Measurements from ENCODE around the gene PIK3IP1.

The PIK3IP1 gene

DNA sequence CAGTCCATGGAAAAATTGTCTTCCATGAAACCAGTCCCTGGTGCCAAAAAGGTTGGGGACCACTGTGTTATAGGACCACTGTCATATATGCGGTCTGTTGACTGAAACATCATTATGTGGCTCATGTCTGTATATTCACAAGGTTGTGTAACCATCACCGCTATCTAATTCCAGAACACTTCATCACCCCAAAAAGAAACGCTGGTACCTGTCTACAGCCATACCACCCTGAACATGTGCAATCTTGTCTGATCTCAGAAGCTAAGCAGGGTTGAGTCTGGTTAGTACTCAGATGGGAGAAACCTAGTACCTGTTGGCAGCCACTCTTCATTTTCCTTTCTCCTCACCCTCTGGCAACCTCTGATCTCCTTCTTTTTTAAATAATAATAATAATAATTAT, 12.9 kb upstream of the PIK3IP1 start:
- DNase-seq: no peak

DNA sequence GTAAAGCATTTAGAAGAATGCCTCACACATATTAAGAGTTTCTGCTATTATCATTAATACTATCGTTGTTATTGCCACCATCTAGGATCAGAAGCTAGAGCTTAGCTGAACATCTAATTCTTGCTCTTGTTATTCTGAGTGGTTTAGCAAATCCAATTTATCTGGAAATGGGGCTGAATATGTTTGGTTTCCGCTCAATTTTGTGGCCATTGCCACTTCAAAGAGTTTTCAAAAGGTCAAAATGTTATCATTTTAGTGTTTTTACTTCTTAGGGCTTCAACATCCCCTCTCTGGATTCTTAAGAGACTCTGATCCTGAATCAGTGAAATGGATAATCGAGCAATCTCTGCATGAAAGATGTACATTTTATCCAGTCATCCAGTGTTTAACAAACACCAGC, 10.2 kb upstream of the PIK3IP1 start:
- DNase-seq: no peak

DNA sequence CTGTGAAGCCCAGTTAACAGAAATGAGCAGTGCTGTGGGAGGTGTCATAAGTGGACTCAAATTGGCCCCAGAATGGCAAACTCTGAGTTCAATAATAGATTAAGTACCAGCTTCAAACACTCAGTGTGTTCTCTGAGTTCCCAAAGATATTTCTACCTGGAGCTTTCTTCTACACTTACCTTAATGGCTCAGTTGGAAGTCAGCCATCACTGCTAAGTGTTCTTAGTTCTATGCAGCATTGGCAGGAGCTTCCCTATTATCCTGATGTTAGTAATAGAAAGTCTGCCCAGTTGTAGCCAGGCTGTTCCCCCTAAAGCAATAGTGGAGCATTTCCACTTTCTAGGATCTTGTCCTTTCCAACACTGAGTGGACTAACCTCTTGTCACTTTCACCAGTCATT, 9.7 kb upstream of the PIK3IP1 start:
- DNase-seq: peak; percentile 29

DNA sequence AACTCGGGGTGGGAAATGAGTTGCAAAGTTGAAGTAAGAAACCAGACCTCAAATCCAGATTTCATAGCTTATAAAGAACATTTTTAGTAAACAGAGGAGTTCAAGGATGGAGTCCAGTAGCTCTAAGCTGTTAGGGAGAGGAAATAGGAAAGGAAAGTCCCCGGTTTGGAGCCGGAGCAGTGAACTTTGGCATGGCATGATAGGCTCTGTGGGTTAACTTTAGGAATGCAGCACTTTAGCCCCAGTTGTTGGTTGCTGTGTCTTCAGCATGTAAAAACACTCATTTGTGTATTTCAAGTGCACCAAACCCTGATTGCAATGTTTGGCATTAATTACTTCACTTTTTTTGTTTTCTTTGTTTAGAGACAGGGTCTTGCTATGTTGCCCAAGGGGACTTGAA, 8.6 kb upstream of the PIK3IP1 start:
- no peak for DNase-seq

DNA sequence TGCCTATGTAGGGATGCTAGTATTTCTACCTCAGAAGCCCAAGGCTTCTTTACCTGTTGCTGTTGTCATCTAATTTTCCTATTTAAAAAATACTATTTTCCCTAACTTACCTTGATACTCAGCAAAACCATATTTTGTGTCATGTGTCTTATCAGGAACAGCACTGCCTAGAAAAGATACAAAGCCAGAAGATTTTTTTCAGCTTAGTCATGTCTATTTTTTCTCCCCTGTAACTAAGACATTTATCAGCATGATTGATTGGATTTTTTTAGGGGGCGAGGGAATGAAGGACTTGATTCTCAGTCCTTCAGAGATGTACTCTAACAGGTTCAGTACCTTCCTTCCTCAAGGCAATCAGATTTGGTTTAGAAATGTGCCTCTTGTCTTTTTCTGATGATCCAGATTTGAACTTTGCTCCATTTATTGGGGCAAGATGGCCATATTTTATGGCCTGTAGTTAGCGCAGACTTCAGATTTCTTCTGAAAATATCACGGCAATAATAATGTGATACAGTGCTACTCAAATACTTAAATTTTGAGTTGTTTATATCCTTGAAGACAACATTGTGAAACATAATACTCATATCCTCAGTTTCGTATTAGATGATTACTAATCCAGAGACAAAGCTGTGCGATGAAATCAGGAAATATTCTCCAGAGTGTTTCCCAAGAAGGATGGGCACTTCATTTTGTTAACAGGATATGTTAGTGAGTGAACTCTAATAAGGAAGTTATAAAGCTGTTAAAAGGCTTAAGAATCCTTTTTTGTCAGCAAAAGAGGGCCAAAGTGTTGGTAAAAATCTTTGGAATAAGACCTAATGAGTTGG, 3.8 kb upstream of the PIK3IP1 start:
- no peak for DNase-seq

DNA sequence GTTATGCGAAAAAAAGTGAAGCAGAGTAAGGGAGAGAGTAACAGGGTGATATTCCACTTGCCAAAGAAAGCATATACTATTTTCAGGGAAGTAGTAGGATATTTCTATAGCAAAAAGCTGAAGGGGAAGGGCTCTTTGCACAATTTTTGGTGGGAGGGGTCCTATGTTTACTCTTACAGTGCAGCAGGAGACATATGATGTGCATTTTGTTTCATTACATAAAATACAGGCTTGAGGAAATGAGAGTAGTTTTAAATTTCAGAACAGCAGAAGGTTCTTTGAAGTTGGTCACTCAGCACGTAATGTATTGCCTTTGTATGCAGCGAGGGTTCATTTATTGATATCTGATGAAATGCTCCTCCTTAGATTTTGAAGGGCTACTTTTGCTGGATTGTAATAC, 3.1 kb upstream of the PIK3IP1 start:
- no peak for DNase-seq

DNA sequence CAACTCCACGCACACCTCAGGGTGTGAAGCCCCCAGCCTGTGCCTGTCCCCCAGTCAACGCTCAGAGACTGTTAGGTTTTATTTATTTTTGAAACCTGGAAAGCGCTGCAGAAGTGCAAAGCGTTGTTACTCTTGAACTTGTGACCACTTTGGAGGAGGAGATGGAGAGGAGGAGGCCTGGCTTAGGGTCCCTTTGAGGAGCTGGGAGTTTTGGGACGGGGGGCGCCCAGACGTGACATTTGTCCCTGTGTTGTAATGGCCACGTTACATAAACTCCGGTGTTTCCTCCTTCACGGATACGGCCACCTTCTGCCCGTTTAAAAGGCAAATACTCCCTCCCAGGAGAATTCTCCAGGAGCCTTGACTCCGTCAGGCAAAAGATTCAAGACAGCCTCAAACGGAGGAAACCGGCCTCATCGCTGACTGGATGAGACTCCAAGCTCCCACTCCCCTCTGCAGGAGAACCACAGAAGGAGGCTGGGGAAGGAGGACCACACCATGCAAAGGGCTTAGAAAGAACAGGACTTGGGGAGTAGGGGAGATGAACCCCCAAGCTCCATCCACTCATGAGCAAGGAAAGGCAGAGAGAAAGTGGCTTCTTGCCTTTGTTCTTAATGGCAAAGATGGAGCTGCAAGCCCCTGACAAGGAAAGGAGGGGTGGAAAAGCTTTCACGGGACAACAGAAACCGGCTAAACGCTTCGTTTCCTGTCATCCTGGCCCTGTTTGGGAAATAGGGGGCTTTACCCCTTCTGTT, 630 bp downstream of the PIK3IP1 start:
- no peak for DNase-seq

DNA sequence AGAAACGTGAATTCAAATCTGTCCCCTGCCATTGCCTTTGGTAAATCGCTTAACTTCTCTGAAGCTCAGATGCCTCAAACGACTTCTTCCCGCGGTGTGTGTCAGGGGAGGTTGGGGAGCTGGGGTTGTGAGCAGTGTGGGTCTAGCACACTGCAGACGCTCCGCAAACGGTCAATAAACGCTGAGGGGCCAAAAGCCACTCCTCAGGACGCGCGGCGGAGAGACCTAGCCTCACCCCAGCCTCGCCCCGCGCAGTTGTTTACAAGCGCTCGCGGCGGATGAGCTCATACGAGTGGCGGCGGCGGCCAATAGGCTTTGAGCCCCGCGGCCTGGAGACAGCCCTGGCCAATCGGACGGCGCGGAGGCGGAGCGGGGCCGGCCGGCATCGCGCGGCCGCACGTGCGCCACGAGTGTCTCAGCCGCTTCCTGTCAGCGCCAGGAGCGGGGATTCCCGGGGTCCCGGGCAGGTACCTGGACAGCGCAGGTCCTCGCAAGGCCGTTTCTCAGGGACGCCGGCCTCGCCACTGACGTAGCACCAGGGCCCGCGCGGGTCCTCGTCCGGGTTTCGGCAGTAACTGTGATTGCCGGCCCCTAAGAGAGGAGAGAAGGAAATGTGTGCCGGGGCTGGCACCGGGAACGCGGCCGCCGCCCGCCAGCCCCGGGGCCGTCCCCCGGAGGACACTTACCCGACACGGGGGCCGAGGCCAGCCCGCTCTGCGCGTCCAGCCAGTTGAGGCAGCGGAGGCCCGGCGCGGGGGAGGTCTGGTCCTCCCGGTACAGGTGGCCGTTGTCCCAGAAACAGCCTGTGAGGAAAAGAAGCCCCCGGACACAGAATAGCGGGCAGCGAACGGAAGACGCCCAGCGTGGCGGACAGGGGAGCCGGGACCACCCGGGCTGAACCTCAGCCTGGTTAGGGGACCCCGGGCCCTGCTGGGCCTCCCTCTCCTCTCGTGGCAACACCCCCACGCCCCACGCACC, 1.5 kb downstream of the PIK3IP1 start:
- DNase-seq: peak; percentile 92

DNA sequence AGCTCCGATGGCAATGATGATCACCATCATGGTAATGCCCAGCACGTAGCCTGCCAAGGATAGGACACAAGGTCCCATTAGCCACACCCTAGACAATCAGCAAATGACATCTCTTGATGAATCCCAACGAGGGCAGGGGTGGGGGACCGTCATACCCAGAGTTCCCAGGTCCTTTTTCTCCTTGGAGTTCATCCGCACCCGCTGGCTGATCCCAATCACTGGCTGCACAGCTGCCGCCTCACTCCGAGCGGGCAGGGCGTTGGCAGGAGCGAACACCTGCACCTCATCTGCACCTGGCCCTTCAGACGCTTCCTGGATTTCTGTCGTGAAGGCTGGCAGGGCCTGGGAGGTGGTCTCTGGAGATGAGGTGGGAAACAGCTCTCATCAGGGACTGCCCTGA, 2.9 kb downstream of the PIK3IP1 start:
- peak; percentile 74 for DNase-seq

DNA sequence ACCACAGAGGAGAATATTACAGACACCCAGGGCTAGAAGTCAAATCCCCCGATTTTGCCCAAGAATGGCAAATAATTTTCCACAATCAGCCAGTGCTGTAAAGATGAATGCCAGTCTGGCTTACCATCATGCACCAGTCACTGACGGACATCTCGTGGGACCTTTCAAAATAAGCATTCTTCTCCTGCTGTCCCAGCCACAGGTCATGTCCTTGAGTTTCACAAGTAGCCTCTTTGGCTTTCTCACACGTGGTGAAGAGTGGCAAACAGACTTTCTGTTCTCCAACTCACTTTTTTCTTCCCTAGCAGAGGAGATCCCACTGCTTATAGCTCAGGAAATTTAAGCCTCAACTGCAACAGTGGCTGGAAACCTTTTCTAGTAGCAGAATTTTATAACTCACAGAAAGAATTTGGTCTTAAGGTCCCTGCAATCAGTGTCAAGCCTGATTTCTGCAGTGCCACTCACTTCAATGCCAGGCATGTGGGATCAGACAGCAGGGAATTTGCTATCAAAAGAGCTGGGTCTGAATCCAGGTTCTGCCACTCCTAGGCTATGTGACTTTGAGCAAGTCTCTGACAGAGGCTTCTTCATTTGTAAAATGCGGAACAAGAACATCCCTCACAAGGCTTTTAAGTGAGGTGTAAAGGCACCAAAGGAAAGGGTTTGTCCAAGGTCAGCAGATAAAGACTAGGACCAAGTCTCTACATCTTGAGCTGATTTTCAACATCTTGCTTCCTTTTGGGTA, 3.6 kb downstream of the PIK3IP1 start:
- DNase-seq: no peak

DNA sequence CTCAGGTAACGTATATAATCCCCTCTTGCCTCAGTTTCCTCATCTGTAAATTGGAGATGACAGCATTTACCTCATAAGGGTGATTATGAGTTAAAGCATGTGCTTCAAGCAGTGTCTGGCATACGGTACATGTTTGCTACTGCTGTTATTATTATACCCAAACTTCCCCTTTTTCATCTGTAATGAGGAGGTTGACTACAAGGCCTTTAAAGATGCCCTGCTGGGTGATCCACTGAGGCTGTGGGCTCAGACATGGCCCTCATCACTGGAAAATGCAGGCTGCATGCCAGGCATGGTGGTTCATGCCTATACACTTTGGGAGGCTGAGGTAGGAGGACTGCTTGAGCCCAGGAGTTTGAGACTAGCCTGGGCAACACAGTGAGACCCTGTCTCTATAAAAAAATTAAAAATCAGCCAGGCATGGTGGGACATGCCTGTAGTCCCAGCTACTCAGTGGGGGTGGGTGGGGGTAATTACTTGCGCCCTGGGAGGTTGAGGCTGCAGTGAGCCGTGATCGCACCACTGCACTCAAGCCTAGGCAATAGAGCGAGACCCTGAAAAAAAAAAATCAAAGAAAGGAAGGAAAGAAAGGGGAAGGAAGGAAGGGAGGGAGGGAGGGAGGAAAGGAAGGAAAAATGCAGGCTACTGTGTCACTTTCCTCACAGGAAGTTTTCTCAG, 4.3 kb downstream of the PIK3IP1 start:
- no peak for DNase-seq

DNA sequence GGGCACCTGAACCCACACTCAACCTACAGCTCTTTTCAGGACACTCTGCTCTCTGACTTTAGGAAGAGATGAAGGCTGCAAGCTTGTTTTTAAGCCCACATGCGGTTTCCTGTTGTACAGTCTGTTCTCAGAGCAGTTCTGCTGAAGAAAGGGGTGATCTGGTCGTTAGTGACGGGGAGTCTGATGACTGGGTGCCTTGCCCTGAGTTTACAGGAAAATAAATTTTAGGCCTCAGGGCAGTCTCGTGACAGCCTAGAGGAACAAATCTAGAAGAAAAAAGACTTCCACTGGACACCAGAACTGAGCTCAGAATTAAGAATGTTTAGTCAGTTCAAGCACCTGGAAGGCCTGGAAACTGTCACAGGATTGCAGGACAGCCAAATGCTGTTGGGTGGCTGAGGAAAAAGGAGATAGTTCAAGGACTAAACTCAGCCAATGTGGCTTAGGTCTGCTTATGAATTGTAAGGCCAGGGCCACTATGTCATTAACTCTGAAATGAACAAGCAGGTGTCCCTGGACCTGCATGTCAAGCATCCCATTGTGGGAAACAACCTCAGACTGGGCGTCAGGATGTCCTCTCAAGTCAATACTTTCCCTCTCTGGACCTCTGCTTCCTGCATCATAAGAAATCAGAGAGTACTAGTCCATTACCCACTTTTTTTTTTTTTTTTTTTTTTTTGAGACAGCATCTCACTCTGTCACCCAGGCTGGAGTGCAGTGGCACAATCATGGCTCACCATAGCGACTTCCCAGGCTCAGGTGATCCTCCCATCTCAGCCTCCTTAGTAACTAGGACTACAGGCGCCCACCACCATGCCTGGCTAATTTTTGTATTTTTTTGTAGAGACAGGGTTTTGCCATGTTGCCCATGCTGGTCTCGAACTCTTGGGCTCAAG, 5.7 kb downstream of the PIK3IP1 start:
- DNase-seq: no peak

DNA sequence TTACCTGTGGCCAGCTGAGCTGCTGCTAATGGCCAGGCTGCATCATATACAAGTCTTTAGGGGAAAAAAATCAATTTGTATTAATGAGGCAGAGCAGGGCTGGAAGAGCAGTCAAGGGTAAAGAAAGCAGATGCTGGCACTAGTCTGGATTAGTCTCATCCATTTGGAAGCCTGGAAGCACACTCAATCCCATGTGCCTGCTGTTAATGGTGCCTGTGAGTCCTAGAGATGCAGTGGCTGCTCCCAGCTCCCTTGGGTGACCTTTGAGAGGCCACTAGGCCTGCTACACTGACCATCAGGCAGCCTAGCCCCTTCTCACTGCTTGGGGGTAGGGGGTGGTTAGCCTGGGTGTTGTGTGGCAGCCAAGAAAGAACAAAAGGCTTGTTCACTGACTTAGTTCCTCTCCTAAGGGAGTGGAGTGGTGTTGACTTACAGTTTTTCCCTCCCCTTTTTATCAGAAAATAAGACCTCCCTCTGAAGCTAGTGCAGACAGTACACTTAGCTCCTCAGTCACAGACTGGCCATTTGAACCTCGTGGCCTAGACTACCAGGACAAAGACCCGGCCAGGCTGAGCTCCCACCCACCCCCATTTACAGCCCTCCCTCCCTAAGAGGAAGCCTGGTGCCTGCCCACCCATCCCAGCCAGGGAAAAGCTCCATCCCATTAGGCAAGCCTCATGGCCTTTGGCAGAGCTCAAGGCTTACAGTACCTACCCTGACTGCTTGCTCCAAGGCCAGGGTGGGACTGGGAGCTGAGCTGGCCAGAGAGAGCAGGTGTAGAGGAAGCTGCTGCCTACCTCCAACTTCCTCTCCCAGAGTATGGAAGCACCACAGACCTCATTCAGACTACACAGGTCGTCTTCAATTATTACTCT, 7.8 kb downstream of the PIK3IP1 start:
- DNase-seq: no peak

DNA sequence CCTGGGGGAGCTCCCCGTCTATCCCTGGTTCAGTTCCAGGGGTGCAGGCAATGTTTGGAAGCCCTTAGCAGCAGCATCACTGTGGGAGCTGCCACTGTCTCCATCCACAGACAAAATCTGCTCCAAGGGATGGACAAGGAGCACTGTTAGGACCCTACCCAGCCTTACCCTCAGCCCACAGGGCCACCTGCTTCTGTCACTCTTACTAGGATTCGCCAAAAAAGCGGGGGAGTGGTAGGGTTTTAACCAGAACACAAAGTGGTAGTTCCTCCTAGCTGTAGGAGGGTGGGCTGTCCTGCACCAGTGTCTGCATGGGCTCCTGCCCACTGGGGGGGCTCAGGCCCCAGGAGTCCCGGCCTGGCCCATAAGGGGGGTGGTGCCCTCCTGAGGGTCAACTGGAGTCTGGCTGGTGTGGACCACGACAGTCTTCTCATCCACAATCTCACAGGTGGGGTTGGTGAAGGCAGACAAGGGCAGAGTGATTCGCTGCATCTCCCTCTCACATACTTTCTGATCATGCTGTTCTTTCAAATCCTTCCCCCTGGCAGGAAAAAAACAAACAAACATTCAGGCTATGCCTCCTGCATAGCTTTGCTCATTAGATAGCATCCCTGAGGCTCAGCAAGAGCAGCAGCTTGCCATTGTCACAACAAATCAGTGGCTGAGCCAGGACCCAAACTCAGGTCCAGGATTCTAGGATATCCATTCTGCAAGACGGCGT, 9.4 kb downstream of the PIK3IP1 start:
- DNase-seq: no peak

DNA sequence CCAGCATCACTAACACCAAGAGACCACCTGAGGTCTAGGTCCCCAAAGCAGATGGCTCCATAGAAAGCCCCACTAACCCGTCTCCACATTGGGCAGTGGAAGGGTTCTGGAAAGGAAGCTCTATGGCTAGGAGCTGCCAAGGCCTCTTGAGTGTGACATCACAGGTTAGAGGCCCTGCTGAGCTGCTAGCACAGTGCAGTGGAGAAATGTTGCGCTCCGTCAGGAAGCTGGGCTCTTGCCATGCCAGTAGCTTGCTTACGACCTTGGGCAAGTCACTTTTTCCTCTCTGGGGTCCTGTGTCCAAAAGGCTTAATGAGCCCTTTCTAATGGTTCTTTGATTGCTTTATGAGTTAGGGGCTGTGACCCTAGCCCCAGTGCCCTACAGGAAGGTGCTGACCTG, 10.6 kb downstream of the PIK3IP1 start:
- no peak for DNase-seq

DNA sequence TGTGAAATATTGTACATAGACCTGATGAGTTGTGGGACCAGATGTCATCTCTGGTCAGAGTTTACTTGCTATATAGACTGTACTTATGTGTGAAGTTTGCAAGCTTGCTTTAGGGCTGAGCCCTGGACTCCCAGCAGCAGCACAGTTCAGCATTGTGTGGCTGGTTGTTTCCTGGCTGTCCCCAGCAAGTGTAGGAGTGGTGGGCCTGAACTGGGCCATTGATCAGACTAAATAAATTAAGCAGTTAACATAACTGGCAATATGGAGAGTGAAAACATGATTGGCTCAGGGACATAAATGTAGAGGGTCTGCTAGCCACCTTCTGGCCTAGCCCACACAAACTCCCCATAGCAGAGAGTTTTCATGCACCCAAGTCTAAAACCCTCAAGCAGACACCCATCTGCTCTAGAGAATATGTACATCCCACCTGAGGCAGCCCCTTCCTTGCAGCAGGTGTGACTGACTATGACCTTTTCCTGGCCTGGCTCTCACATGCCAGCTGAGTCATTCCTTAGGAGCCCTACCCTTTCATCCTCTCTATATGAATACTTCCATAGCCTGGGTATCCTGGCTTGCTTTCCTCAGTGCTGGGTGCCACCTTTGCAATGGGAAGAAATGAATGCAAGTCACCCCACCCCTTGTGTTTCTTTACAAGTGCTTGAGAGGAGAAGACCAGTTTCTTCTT, 12.3 kb downstream of the PIK3IP1 start:
- DNase-seq: no peak

DNA sequence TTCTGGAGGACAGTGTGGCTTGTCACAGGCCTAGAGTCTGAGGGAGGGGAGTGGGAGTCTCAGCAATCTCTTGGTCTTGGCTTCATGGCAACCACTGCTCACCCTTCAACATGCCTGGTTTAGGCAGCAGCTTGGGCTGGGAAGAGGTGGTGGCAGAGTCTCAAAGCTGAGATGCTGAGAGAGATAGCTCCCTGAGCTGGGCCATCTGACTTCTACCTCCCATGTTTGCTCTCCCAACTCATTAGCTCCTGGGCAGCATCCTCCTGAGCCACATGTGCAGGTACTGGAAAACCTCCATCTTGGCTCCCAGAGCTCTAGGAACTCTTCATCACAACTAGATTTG, 13.0 kb downstream of the PIK3IP1 start:
- no peak for DNase-seq

DNA sequence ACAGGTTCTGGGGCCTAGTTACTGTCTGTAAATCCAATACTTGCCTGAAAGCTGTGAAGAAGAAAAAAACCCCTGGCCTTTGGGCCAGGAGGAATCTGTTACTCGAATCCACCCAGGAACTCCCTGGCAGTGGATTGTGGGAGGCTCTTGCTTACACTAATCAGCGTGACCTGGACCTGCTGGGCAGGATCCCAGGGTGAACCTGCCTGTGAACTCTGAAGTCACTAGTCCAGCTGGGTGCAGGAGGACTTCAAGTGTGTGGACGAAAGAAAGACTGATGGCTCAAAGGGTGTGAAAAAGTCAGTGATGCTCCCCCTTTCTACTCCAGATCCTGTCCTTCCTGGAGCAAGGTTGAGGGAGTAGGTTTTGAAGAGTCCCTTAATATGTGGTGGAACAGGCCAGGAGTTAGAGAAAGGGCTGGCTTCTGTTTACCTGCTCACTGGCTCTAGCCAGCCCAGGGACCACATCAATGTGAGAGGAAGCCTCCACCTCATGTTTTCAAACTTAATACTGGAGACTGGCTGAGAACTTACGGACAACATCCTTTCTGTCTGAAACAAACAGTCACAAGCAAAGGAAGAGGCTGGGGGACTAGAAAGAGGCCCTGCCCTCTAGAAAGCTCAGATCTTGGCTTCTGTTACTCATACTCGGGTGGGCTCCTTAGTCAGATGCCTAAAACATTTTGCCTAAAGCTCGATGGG, 13.5 kb downstream of the PIK3IP1 start:
- no peak for DNase-seq
